IMR-90 (cell line): ENCODE results near the gene PTGS1. TPM values are rescaled to one million over a fixed set of nuclear protein-coding genes. Genes with fewer than 3 reads are reported as not detected.

Source experiments
- ATAC-seq: fragments of 200-7000 bp; cut with Tn5 transposase; 2 replicates; pipeline ENCODE4 v1.9.1; 2020; ENCODE audit warnings: low read depth, mild to moderate bottlenecking, moderate library complexity
- BruUV-seq: library from RNA; stranded (reverse); fragments of 400-500 nt; replicated peaks from 2 replicates; lab custom pipeline; 2021; lab: Mats Ljungman, UMichigan
- CTCF ChIA-PET: fragments of 300-600 bp; formaldehyde crosslinking; extraction: SDS; loops from one replicate; lab custom pipeline; 2021; ENCODE audit warnings: antibody characterized with exemption; lab: Yijun Ruan, JAX
- POLR2A ChIA-PET: fragments of 300-600 bp; sonication (Branson Sonifier 250); formaldehyde crosslinking; loops from one replicate; lab custom pipeline; 2022; ENCODE audit warnings: antibody characterized with exemption; ENCODE audit not compliant: unreplicated experiment; lab: Charles Lee
- DNase-seq: peaks from one replicate; pipeline ENCODE4 v3.0.0; 2013
- H2AFZ ChIP-seq: replicated peaks from 2 replicates; pipeline ENCODE3; 2013; ENCODE audit warnings: low read length, mild to moderate bottlenecking; ENCODE audit not compliant: poor library complexity
- H2AK5ac ChIP-seq: 2 replicates; pipeline ENCODE4 v1.6.1; 2013; ENCODE audit warnings: low read depth, low read length, inconsistent platforms
- H2AK9ac ChIP-seq: replicated peaks from 2 replicates; pipeline ENCODE3; 2013; ENCODE audit warnings: mild to moderate bottlenecking, low read depth, low read length, moderate library complexity; ENCODE audit not compliant: poor library complexity
- H2BK120ac ChIP-seq: 2 replicates; pipeline ENCODE4 v1.6.1; 2013; ENCODE audit warnings: low read depth, low read length, inconsistent platforms
- H2BK15ac ChIP-seq: 3 replicates; pipeline ENCODE4 v1.6.1; 2013; ENCODE audit warnings: low read depth, low read length, inconsistent platforms
- H2BK20ac ChIP-seq: 2 replicates; pipeline ENCODE4 v1.6.1; 2013; ENCODE audit warnings: low read depth, mild to moderate bottlenecking, inconsistent platforms, low read length, moderate library complexity
- H2BK5ac ChIP-seq: 2 replicates; pipeline ENCODE4 v1.6.1; 2013; ENCODE audit warnings: mild to moderate bottlenecking, low read depth, low read length, inconsistent platforms; ENCODE audit not compliant: poor library complexity, severe bottlenecking
- H3K14ac ChIP-seq: replicated peaks from 2 replicates; pipeline ENCODE4 v1.6.1; 2013; ENCODE audit warnings: low read depth, low read length, inconsistent platforms
- H3K18ac ChIP-seq: 2 replicates; pipeline ENCODE4 v1.6.1; 2013; ENCODE audit warnings: low read depth, low read length, control low read depth
- H3K23ac ChIP-seq: 2 replicates; pipeline ENCODE4 v1.6.1; 2013; ENCODE audit warnings: low read depth, low read length, inconsistent platforms
- H3K27ac ChIP-seq: 2 replicates; pipeline ENCODE4 v1.5.1; 2013; ENCODE audit warnings: mild to moderate bottlenecking, control low read depth, low read length; ENCODE audit not compliant: insufficient read depth
- H3K27me3 ChIP-seq: 2 replicates; pipeline ENCODE4 v1.6.1; 2013; ENCODE audit warnings: low read length; ENCODE audit not compliant: control insufficient read depth, insufficient read depth
- H3K36me3 ChIP-seq: 2 replicates; pipeline ENCODE4 v1.6.1; 2013; ENCODE audit warnings: low read length, mixed read lengths; ENCODE audit not compliant: control insufficient read depth, insufficient read depth
- H3K4ac ChIP-seq: 2 replicates; pipeline ENCODE4 v1.6.1; 2013; ENCODE audit warnings: low read depth, low read length, inconsistent platforms
- H3K4me1 ChIP-seq: 2 replicates; pipeline ENCODE4 v1.6.1; 2013; ENCODE audit warnings: low read length, mixed read lengths; ENCODE audit not compliant: control insufficient read depth, insufficient read depth
- H3K4me2 ChIP-seq: 2 replicates; pipeline ENCODE4 v1.6.1; 2013; ENCODE audit warnings: low read depth, mild to moderate bottlenecking, control low read depth, low read length, moderate library complexity
- H3K4me3 ChIP-seq: 2 replicates; pipeline ENCODE4 v1.5.1; 2013; ENCODE audit warnings: low read depth, mild to moderate bottlenecking, control low read depth, low read length, moderate library complexity; ENCODE audit not compliant: insufficient read depth
- H3K56ac ChIP-seq: 2 replicates; pipeline ENCODE4 v1.6.1; 2013; ENCODE audit warnings: low read length, inconsistent platforms; ENCODE audit not compliant: insufficient read depth; ENCODE audit errors: extremely low read depth
- H3K79me1 ChIP-seq, 2 experiments: 2 replicates each; pipeline ENCODE4 v1.6.1; 2013; ENCODE audit warnings: low read length in 2 of 2, inconsistent platforms in 1 of 2, low read depth in 1 of 2
- H3K9ac ChIP-seq: 2 replicates; pipeline ENCODE4 v1.6.1; 2013; ENCODE audit warnings: low read depth, low read length, control low read depth
- H3K9me1 ChIP-seq: 2 replicates; pipeline ENCODE4 v1.6.1; 2013; ENCODE audit warnings: low read length, inconsistent platforms; ENCODE audit not compliant: insufficient read depth
- H3K9me3 ChIP-seq: 2 replicates; pipeline ENCODE4 v1.6.1; 2013; ENCODE audit warnings: low read length; ENCODE audit not compliant: control insufficient read depth, insufficient read depth
- H4K20me1 ChIP-seq: 2 replicates; pipeline ENCODE4 v1.6.1; 2013; ENCODE audit warnings: low read length, inconsistent platforms; ENCODE audit not compliant: insufficient read depth
- H4K5ac ChIP-seq: 2 replicates; pipeline ENCODE4 v1.6.1; 2013; ENCODE audit warnings: mild to moderate bottlenecking, low read depth, low read length, control low read depth
- H4K8ac ChIP-seq, 2 experiments: 2 replicates each; pipeline ENCODE4 v1.6.1; 2013; ENCODE audit warnings: low read depth in 2 of 2, low read length in 2 of 2, control low read depth in 1 of 2, inconsistent platforms in 1 of 2
- H4K91ac ChIP-seq: 2 replicates; pipeline ENCODE4 v1.6.1; 2013; ENCODE audit warnings: low read depth, low read length, inconsistent platforms; ENCODE audit not compliant: insufficient read depth
- BHLHE40 ChIP-seq: fragments of 150-350 bp; IDR thresholded peaks from 2 replicates; pipeline ENCODE4 v1.6.1; 2016; ENCODE audit warnings: mild to moderate bottlenecking, low read depth, low read length
- MAZ ChIP-seq: IDR thresholded peaks from 2 replicates; pipeline ENCODE4 v1.6.1; 2012; ENCODE audit warnings: low read depth, mild to moderate bottlenecking, low read length, improper control_type of control experiment, moderate library complexity, borderline replicate concordance
- RFX5 ChIP-seq: IDR thresholded peaks from 2 replicates; pipeline ENCODE4 v1.8.0; 2012; ENCODE audit warnings: low read depth, mild to moderate bottlenecking, low read length, moderate library complexity
- WGBS, 2 experiments: methylation state at CpG; one replicate each; pipeline versions ENCODE4 v1.1.5 to v1.1.7; 2013; ENCODE audit warnings: missing lambda C conversion rate in 2 of 2; ENCODE audit not compliant: insufficient read length in 1 of 2; ENCODE audit errors: extremely low coverage in 2 of 2; 5-methylcytosine and 5-hydroxymethylcytosine counted together
- dilution Hi-C: fragments of 300-500 bp; cut with HindIII; formaldehyde crosslinking; loops from one replicate; pipeline ENCODE4 v1.14.3; 2018; ENCODE audit warnings: low sequenced_read_pairs; ENCODE audit not compliant: unreplicated experiment
- in situ Hi-C: fragments of 300-500 bp; cut with MboI; formaldehyde crosslinking; loops from 3 replicates; pipeline ENCODE4 v1.14.3; 2019; ENCODE audit warnings: low sequenced_read_pairs, inconsistent platforms, mixed read lengths
- intact Hi-C: fragments of 100-400 bp; cut with micrococcal nuclease; formaldehyde crosslinking; loops from 2 replicates; pipeline ENCODE4 v1.10.0; 2022
- polyA plus RNA-seq, 3 experiments: library from polyadenylated mRNA; depleted of rRNA; stranded (reverse); fragments of >200 nt; gene quantifications; 2 replicates each; pipeline ENCODE4 v1.2.3, GENCODE V29; 2012; ENCODE audit warnings: low replicate concordance in 1 of 3
- total RNA-seq: library from RNA; depleted of rRNA; stranded (reverse); fragments of >200 nt; gene quantifications from 2 replicates; pipeline ENCODE4 v1.2.3, GENCODE V29; 2012
- TF ChIP-seq, protein P1 (sequence below): fragments of 150-350 bp; IDR thresholded peaks from 2 replicates; pipeline ENCODE4 v1.6.1; 2016; ENCODE audit warnings: low read depth, mild to moderate bottlenecking, low read length, moderate library complexity, borderline replicate concordance
- TF ChIP-seq, protein P2 (sequence below): fragments of 150-350 bp; IDR thresholded peaks from 2 replicates; pipeline ENCODE4 v1.6.1; 2017; ENCODE audit warnings: mild to moderate bottlenecking, antibody characterized with exemption, low read length, low read depth

PTGS1 gene
- total and polyA plus RNA-seq, 2 of the 4 experiments (the other 2 are of a cell fraction), result 24.7 to 38.3 TPM

DNA sequence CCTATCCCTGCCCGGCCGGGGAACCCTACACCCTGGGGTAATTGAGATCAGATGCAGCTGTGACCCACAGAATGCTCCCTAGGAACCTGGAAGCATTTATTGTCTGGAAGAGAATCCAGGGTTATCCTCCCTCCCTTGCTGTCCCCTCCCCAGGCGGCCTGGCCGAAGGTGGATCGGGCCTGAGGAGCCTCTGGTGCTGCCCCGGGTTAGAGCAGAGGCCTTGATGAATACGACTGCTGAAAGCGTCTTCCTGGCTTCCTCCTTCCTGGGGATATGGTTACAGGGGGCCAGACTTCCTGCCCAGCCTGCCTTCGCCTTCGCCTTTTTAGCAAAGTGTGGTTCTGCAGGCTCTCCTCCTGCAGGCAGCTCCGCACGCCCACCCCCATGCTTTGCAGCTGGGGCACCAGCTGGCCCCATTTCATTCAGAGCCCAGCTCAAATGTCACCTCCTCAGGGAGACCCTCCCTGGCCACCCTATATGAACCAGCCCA lies 22.5 kb upstream of the PTGS1 start:
- TF ChIP-seq BHLHE40 (no peak), MAZ (no peak), RFX5 (no peak)
- TF ChIP-seq, protein P1, sequence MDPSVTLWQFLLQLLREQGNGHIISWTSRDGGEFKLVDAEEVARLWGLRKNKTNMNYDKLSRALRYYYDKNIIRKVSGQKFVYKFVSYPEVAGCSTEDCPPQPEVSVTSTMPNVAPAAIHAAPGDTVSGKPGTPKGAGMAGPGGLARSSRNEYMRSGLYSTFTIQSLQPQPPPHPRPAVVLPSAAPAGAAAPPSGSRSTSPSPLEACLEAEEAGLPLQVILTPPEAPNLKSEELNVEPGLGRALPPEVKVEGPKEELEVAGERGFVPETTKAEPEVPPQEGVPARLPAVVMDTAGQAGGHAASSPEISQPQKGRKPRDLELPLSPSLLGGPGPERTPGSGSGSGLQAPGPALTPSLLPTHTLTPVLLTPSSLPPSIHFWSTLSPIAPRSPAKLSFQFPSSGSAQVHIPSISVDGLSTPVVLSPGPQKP, result no peak
- TF ChIP-seq, protein P2, sequence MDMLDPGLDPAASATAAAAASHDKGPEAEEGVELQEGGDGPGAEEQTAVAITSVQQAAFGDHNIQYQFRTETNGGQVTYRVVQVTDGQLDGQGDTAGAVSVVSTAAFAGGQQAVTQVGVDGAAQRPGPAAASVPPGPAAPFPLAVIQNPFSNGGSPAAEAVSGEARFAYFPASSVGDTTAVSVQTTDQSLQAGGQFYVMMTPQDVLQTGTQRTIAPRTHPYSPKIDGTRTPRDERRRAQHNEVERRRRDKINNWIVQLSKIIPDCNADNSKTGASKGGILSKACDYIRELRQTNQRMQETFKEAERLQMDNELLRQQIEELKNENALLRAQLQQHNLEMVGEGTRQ, result no peak
- Histone ChIP-seq H3K14ac (no peak overlapping the region), H3K56ac (no peak overlapping the region), H4K91ac (no peak overlapping the region; the same call in 1 of the 2 replicates), H3K4me3 (no peak overlapping the region), H2AK9ac (no peak overlapping the region), H4K5ac (no peak overlapping the region), H2AK5ac (no peak overlapping the region), H3K79me1 (no peaks in the 10 kb centered on the region), H2BK5ac (no peak overlapping the region), H3K9me1 (no peaks in the 10 kb centered on the region), H3K9ac (no peak overlapping the region), H4K20me1 (no peaks in the 10 kb centered on the region), H2BK15ac (no peak overlapping the region), H3K23ac (no peak overlapping the region), H3K4ac (no peak overlapping the region), H3K27ac (no peak overlapping the region), H2BK120ac (peak overlapping the region; percentile 28; the same call in 1 of the 2 replicates), H4K8ac (peak overlapping the region in 1 of 2 experiments; percentile 13; a peak in 1 of 4 replicates), H3K4me2 (no peak overlapping the region), H3K4me1 (peaks cover 6% of the 10 kb centered on the region), H3K18ac (no peak overlapping the region), H2AFZ (peak overlapping the region; percentile 47), H3K36me3 (no peaks in the 10 kb centered on the region), H3K9me3 (no peaks in the 10 kb centered on the region), H2BK20ac (no peak overlapping the region), H3K27me3 (no peaks in the 10 kb centered on the region)
- 78% methylated on average over 6 of the region's 12 CpGs; no CpG with 5 or more reads in 1 of the 2 experiments for WGBS, 2 experiments
- BruUV-seq, result no TSS peak
- intact Hi-C loops (no loop called here), in situ Hi-C loops (no loop called here), dilution Hi-C loops (no loop called here)
- POLR2A ChIA-PET, result no interaction called here
- CTCF ChIA-PET, result interaction anchor here (2.6 kb wide), 1 partner anchor 249 kb away, joined by 19 read pairs; no protein-coding TSS in a partner anchor
- no peak for DNase-seq
- no peak for ATAC-seq
